Measurements from ENCODE around the gene MRI1.
A peak's percentile ranks its signal among the peaks of the same experiment; 100 is the strongest.

Gene MRI1

DNA sequence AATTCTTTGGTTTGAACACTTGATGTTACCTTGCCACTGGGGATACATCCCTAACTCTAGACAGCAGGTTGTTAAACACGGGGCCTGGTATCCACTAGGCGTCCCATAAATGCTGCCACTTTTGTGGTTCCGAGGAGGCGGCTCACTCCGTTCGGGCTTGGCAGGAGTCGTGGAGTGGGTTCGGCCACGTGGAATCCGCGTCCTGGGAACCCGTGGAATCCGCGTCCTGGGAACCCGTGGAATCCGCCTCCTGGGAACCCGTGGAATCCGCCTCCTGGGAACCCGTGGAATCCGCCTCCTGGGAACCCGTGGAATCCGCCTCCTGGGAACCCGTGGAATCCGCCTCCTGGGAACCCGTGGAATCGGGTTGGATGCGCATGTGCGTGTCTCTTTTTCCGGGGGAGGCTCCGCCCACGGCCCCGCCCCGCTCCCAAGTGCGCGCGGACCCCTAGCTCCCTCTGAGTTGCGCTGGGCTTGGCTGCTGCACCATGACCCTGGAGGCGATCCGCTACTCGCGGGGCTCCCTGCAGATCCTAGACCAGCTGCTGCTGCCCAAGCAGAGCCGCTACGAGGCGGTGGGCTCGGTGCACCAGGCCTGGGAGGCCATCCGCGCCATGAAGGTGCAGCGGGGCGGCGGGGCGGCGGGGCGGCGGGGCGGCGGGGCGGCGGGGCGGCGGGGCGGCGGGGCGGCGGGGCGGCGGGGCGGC, at the start of gene MRI1:
Gene MRI1 (plus strand): TSS at position 422 of the 707 bp plus-strand sequence. CDS start 67 bp downstream, at position 489.
- Histone ChIP-seq H3K9me3 (ENCODE audit: severe bottlenecking) (no peaks in the 10 kb centered on the region), H3K4me1 (ENCODE audit: insufficient read depth, poor library complexity, severe bottlenecking) (no peaks in the 10 kb centered on the region), H3K27me3 (ENCODE audit: insufficient read depth, poor library complexity, severe bottlenecking) (no peaks in the 10 kb centered on the region), H3K36me3 (ENCODE audit: low read depth) (peaks cover 45% of the 10 kb centered on the region), H3K4me3 (ENCODE audit: severe bottlenecking) (peak within 1 kb of the TSS; percentile 71), H3K27ac (ENCODE audit: poor library complexity, severe bottlenecking) (peak within 1 kb of the TSS; percentile 49)
- ATAC-seq (ENCODE audit: low read depth), result peak; percentile 79
- TF ChIP-seq, protein P1, sequence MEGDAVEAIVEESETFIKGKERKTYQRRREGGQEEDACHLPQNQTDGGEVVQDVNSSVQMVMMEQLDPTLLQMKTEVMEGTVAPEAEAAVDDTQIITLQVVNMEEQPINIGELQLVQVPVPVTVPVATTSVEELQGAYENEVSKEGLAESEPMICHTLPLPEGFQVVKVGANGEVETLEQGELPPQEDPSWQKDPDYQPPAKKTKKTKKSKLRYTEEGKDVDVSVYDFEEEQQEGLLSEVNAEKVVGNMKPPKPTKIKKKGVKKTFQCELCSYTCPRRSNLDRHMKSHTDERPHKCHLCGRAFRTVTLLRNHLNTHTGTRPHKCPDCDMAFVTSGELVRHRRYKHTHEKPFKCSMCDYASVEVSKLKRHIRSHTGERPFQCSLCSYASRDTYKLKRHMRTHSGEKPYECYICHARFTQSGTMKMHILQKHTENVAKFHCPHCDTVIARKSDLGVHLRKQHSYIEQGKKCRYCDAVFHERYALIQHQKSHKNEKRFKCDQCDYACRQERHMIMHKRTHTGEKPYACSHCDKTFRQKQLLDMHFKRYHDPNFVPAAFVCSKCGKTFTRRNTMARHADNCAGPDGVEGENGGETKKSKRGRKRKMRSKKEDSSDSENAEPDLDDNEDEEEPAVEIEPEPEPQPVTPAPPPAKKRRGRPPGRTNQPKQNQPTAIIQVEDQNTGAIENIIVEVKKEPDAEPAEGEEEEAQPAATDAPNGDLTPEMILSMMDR (IDR thresholded peaks at IDR 0.05; ENCODE audit: poor library complexity, severe bottlenecking), result no peak
- no peak for DNase-seq (ENCODE audit: low spot score)

DNA sequence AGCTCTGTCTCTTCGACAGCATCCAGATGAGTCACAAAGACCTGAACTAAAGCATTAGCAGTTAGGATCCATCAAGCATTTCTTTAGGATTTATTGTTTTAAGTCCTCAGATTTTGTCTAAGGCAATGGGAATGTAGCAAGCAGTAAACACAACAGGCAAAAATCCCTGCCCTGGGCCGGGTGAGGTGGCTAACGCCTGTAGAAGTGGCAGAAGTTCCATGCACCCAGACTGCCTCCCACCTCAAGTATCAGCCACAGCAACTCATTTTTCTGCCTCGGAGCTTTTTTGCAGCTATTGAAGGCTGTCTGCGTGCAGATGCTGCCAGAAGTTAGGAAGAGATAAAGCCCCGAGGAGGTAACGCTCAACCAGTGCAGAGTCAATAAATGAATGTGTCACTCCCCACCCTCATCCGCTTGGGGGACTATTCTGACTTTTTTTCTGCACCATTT, 47.1 kb upstream of the MRI1 start:
- H3K27ac ChIP-seq (ENCODE audit: poor library complexity, severe bottlenecking), result no peak overlapping the region
- DNase-seq (ENCODE audit: low spot score) (no peak), ATAC-seq (ENCODE audit: low read depth) (no peak)
- TF ChIP-seq, protein P1 (IDR thresholded peaks at IDR 0.05; ENCODE audit: poor library complexity, severe bottlenecking), result no peak
- H3K27me3 ChIP-seq (ENCODE audit: insufficient read depth, poor library complexity, severe bottlenecking), result no peaks in the 10 kb centered on the region
- H3K9me3 ChIP-seq (ENCODE audit: severe bottlenecking), result no peaks in the 10 kb centered on the region
- H3K36me3 ChIP-seq (ENCODE audit: low read depth), result no peaks in the 10 kb centered on the region
- H3K4me3 ChIP-seq (ENCODE audit: severe bottlenecking), result no peak overlapping the region
- H3K4me1 ChIP-seq (ENCODE audit: insufficient read depth, poor library complexity, severe bottlenecking), result no peaks in the 10 kb centered on the region

DNA sequence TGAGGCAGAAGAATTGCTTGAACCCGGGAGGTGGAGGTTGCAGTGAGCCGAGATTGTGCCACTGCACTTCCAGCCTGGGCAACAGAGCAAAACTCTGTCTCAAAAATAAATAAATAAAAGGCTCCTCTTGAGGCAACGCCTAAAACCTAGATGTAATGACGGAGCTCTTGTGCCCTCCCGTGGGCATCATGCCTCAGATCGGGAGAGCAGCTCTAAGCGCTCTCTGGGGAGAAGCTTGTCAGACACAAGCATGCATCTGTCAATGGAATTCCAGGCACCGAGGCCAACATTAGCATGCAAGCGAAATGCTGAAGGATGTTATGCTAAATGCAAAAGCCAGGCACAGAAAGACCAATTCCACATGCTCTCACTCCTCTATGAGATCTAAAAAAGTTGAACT, 45.6 kb upstream of the MRI1 start:
- DNase-seq (ENCODE audit: low spot score) (no peak), ATAC-seq (ENCODE audit: low read depth) (no peak)
- Histone ChIP-seq H3K9me3 (ENCODE audit: severe bottlenecking) (no peaks in the 10 kb centered on the region), H3K4me3 (ENCODE audit: severe bottlenecking) (no peak overlapping the region), H3K27me3 (ENCODE audit: insufficient read depth, poor library complexity, severe bottlenecking) (no peaks in the 10 kb centered on the region), H3K27ac (ENCODE audit: poor library complexity, severe bottlenecking) (no peak overlapping the region), H3K4me1 (ENCODE audit: insufficient read depth, poor library complexity, severe bottlenecking) (no peaks in the 10 kb centered on the region), H3K36me3 (ENCODE audit: low read depth) (no peaks in the 10 kb centered on the region)
- TF ChIP-seq, protein P1 (IDR thresholded peaks at IDR 0.05; ENCODE audit: poor library complexity, severe bottlenecking), result peak; percentile 32

DNA sequence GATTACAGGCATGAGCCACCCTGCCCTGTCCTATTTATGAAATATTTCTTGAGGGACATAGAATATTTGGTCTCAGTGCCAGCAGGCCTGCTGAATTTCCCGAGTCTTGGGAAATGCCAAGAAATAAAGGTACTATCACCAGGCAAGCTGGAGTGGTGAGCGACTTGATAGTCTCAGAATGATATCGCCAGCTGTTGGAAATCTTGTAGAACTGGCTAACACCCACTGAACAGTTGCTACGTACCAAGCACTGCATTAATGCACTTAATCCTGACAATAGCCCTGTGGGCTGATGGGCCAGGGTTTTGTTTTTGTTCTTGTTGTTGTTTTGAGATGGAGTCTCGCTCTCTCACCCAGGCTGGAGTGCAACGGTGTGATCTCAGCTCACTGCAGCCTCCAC, 42.2 kb upstream of the MRI1 start:
- H3K4me1 ChIP-seq (ENCODE audit: insufficient read depth, poor library complexity, severe bottlenecking), result no peaks in the 10 kb centered on the region

More for the DNA sequence above, 42.2 kb upstream of the MRI1 start:
- ATAC-seq (ENCODE audit: low read depth) (no peak), DNase-seq (ENCODE audit: low spot score) (no peak)
- Histone ChIP-seq H3K9me3 (ENCODE audit: severe bottlenecking) (no peaks in the 10 kb centered on the region), H3K36me3 (ENCODE audit: low read depth) (no peaks in the 10 kb centered on the region), H3K27ac (ENCODE audit: poor library complexity, severe bottlenecking) (no peak overlapping the region), H3K4me3 (ENCODE audit: severe bottlenecking) (no peak overlapping the region), H3K27me3 (ENCODE audit: insufficient read depth, poor library complexity, severe bottlenecking) (no peaks in the 10 kb centered on the region)
- TF ChIP-seq, protein P1 (IDR thresholded peaks at IDR 0.05; ENCODE audit: poor library complexity, severe bottlenecking), result no peak
